ENCODE results near the gene ARID1B.

- no peak for TF ChIP-seq POLR2A (IDR thresholded peaks at IDR 0.05; ENCODE audit: low read depth, low read length)
- TF ChIP-seq, protein P1, sequence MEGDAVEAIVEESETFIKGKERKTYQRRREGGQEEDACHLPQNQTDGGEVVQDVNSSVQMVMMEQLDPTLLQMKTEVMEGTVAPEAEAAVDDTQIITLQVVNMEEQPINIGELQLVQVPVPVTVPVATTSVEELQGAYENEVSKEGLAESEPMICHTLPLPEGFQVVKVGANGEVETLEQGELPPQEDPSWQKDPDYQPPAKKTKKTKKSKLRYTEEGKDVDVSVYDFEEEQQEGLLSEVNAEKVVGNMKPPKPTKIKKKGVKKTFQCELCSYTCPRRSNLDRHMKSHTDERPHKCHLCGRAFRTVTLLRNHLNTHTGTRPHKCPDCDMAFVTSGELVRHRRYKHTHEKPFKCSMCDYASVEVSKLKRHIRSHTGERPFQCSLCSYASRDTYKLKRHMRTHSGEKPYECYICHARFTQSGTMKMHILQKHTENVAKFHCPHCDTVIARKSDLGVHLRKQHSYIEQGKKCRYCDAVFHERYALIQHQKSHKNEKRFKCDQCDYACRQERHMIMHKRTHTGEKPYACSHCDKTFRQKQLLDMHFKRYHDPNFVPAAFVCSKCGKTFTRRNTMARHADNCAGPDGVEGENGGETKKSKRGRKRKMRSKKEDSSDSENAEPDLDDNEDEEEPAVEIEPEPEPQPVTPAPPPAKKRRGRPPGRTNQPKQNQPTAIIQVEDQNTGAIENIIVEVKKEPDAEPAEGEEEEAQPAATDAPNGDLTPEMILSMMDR (IDR thresholded peaks at IDR 0.05 in 2 of 3, conservative IDR thresholded peaks at IDR 0.05 in 1 of 3; ENCODE audit: control insufficient read depth in 2 of 3, extremely low read depth in 1 of 3, insufficient read depth in 1 of 3, low read depth in 3 of 3, low read length in 3 of 3): no peak
- TF ChIP-seq GABPA (IDR thresholded peaks at IDR 0.05; ENCODE audit: low read depth): peak; percentile 78
- TF ChIP-seq POLR2AphosphoS5 (IDR thresholded peaks at IDR 0.05; ENCODE audit: low read length): no peak
- no peak for TF ChIP-seq JUND (IDR thresholded peaks at IDR 0.05; ENCODE audit: low read depth, low read length)
- TF ChIP-seq, protein P2, sequence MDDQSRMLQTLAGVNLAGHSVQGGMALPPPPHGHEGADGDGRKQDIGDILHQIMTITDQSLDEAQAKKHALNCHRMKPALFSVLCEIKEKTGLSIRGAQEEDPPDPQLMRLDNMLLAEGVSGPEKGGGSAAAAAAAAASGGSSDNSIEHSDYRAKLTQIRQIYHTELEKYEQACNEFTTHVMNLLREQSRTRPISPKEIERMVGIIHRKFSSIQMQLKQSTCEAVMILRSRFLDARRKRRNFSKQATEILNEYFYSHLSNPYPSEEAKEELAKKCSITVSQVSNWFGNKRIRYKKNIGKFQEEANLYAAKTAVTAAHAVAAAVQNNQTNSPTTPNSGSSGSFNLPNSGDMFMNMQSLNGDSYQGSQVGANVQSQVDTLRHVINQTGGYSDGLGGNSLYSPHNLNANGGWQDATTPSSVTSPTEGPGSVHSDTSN (IDR thresholded peaks at IDR 0.05; ENCODE audit: insufficient replicate concordance, low read depth, low read length): no peak
- no peak for TF ChIP-seq RAD21 (IDR thresholded peaks at IDR 0.05; ENCODE audit: insufficient read depth, low read depth, low read length)
- no peak for TF ChIP-seq CHD2 (IDR thresholded peaks at IDR 0.05; ENCODE audit: borderline replicate concordance, low read depth, low read length)
- TF ChIP-seq, protein P3, sequence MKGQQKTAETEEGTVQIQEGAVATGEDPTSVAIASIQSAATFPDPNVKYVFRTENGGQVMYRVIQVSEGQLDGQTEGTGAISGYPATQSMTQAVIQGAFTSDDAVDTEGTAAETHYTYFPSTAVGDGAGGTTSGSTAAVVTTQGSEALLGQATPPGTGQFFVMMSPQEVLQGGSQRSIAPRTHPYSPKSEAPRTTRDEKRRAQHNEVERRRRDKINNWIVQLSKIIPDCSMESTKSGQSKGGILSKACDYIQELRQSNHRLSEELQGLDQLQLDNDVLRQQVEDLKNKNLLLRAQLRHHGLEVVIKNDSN (IDR thresholded peaks at IDR 0.05; ENCODE audit: borderline replicate concordance, extremely low read length, insufficient read depth, low read depth, low read length): no peak
These were observed 109.2 kb downstream of the ARID1B start for GRCh38 chr6:156886409-156886808.

Data from GM12878 (cell line).